ENCODE measurements around the gene GABRA1.

- TF ChIP-seq CTCF (conservative IDR thresholded peaks at IDR 0.05 in 1 of 2, IDR thresholded peaks at IDR 0.05 in 1 of 2; ENCODE audit: low read depth in 1 of 2, low read length in 2 of 2) (no peak), EZH2 (IDR thresholded peaks at IDR 0.05; ENCODE audit: low read length, missing control alignments) (no peak)
These were observed 15.3 kb downstream of the GABRA1 start for GRCh38 chr5:161863259-161863658.

Data from fibroblast of lung (primary cell).